GM08714 (cell line): ENCODE measurements around the gene BEND5.

Experiments used
- H3K4me3 ChIP-seq: fragments of 200-500 bp; sonication (Bioruptor generic); 2 replicates; pipeline ENCODE4 v1.5.1; 2014; ENCODE audit warnings: mild to moderate bottlenecking, low read length, inconsistent platforms
- ZNF274 ChIP-seq: IDR thresholded peaks from 2 replicates; pipeline ENCODE4 v1.6.1; 2012; ENCODE audit warnings: mild to moderate bottlenecking, low read depth, low read length

BEND5 gene

GRCh38 chr1:48776393-48777218 lies at the start of gene BEND5:
TSS of gene BEND5 (minus strand) at chr1:48776891. CDS start at chr1:48776831, 60 bp downstream.
- no peak for TF ChIP-seq ZNF274
- H3K4me3 ChIP-seq, result peak within 1 kb of the TSS; percentile 62

- TF ChIP-seq ZNF274, result no peak
- no peak overlapping the region for H3K4me3 ChIP-seq
Observed at GRCh38 chr1:48823168-48823567, 46.5 kb upstream of the BEND5 start.

GRCh38 chr1:48820491-48820890 lies 43.8 kb upstream of the BEND5 start:
- H3K4me3 ChIP-seq, result no peak overlapping the region
- no peak for TF ChIP-seq ZNF274

- H3K4me3 ChIP-seq, result no peak overlapping the region
- no peak for TF ChIP-seq ZNF274
Observed at GRCh38 chr1:48817505-48818114, 40.9 kb upstream of the BEND5 start.

GRCh38 chr1:48810740-48811139 lies 34.0 kb upstream of the BEND5 start:
- TF ChIP-seq ZNF274, result no peak

GRCh38 chr1:48808496-48808895 lies 31.8 kb upstream of the BEND5 start:
- H3K4me3 ChIP-seq, result no peak overlapping the region
- no peak for TF ChIP-seq ZNF274

More at GRCh38 chr1:48810740-48811139, 34.0 kb upstream of the BEND5 start:
- H3K4me3 ChIP-seq, result no peak overlapping the region

- no peak overlapping the region for H3K4me3 ChIP-seq
- no peak for TF ChIP-seq ZNF274
Observed at GRCh38 chr1:48807554-48808260, 31.0 kb upstream of the BEND5 start.

GRCh38 chr1:48803474-48803873 lies 26.8 kb upstream of the BEND5 start:
- TF ChIP-seq ZNF274, result no peak
- H3K4me3 ChIP-seq, result no peak overlapping the region

GRCh38 chr1:48794816-48795215 lies 18.1 kb upstream of the BEND5 start:
- TF ChIP-seq ZNF274, result no peak
- H3K4me3 ChIP-seq, result no peak overlapping the region

- TF ChIP-seq ZNF274, result no peak
- H3K4me3 ChIP-seq, result peak overlapping the region; percentile 37; the same call in 1 of the 2 replicates
Observed at GRCh38 chr1:48793863-48794262, 17.2 kb upstream of the BEND5 start.

- H3K4me3 ChIP-seq, result no peak overlapping the region
- no peak for TF ChIP-seq ZNF274
Observed at GRCh38 chr1:48792961-48793360, 16.3 kb upstream of the BEND5 start.

- TF ChIP-seq ZNF274, result no peak
- H3K4me3 ChIP-seq, result peak overlapping the region; percentile 45; the same call in 1 of the 2 replicates
Observed at GRCh38 chr1:48790397-48790796, 13.7 kb upstream of the BEND5 start.

GRCh38 chr1:48789903-48790302 lies 13.2 kb upstream of the BEND5 start:
- peak overlapping the region; percentile 37; the same call in 1 of the 2 replicates for H3K4me3 ChIP-seq
- no peak for TF ChIP-seq ZNF274

- no peak for TF ChIP-seq ZNF274
- no peak overlapping the region for H3K4me3 ChIP-seq
Observed at GRCh38 chr1:48785869-48786268, 9.2 kb upstream of the BEND5 start.
